IPS DF 6.9 (cell line): ENCODE data around the gene GALNT18.

Source experiments
- DNase-seq: peaks from one replicate; pipeline ENCODE4 v3.0.0-alpha.2; 2013; ENCODE audit warnings: low read depth, low spot score
- H3K27ac ChIP-seq: one replicate; pipeline ENCODE4 v1.5.1; 2013; ENCODE audit warnings: low read length, control low read depth
- H3K27me3 ChIP-seq: 2 replicates; pipeline ENCODE4 v1.6.1; 2013; ENCODE audit warnings: mild to moderate bottlenecking, low read length; ENCODE audit not compliant: control insufficient read depth, insufficient read depth
- H3K36me3 ChIP-seq: 2 replicates; pipeline ENCODE4 v1.6.1; 2013; ENCODE audit warnings: low read length; ENCODE audit not compliant: control insufficient read depth, insufficient read depth
- H3K4me1 ChIP-seq: 2 replicates; pipeline ENCODE4 v1.6.1; 2013; ENCODE audit warnings: low read length; ENCODE audit not compliant: control insufficient read depth, insufficient read depth
- H3K4me3 ChIP-seq: 2 replicates; pipeline ENCODE4 v1.5.1; 2013; ENCODE audit warnings: mild to moderate bottlenecking, low read length
- H3K9me3 ChIP-seq: 2 replicates; pipeline ENCODE4 v1.6.1; 2013; ENCODE audit warnings: low read length, inconsistent platforms; ENCODE audit not compliant: control insufficient read depth, insufficient read depth
- WGBS: extraction: QIAGEN DNeasy Blood & Tissue Kit; methylation state at CpG from one replicate; pipeline ENCODE4 v1.1.7; 2013; ENCODE audit warnings: mixed read lengths, missing lambda C conversion rate; ENCODE audit not compliant: insufficient read length, insufficient coverage; 5-methylcytosine and 5-hydroxymethylcytosine counted together

Gene GALNT18

DNA sequence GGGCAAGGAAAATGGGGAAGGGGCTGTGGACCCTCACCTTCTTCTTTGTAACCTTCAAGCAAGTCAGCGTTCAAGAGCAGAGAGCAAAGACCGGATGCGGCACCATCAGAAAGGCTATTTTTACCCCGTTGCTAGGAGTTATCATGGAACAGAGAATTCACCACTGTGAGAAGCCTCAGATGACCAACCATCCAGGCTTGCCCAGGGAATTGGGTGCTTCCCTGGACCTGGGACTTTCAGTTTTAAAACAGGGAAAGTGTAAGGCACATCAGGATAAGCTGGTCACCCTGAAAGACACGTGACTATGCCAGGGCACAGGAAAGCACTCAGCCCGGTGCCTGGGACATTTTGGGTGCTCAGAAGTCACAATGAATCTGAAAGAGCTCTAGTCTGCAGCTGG lies 10.4 kb downstream of the GALNT18 start:
- DNase-seq: no peak
- Histone ChIP-seq H3K4me3 (no peak overlapping the region), H3K4me1 (peaks cover 2% of the 10 kb centered on the region; the same call in 1 of the 2 replicates), H3K9me3 (no peaks in the 10 kb centered on the region), H3K27me3 (no peaks in the 10 kb centered on the region), H3K36me3 (no peaks in the 10 kb centered on the region), H3K27ac (no peak overlapping the region)
- WGBS: no CpG with 5 or more reads among the region's 6 CpGs

DNA sequence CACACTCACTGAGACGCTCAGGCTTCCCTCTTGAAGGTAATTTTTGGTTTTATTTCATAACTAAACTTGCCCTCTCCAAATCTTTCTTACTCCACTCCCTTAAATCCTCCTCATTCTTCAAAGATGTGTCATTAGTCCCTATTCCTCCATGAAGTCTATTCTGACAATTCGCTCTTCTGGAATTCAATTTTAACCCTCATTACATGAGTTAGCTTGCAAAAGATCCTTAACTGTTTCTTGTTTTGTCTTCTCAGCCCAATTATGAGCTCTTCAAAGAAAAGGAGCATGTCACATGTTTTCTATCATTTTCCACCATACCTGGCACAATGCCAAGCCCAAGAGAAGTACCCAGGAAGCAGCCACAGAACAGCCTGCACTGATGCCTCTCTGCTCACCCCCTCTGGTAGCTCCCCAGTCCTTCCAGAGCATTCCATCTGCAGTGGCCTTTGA lies 13.0 kb downstream of the GALNT18 start:
- Histone ChIP-seq H3K9me3 (no peaks in the 10 kb centered on the region), H3K27me3 (no peaks in the 10 kb centered on the region), H3K4me1 (peaks cover 2% of the 10 kb centered on the region; the same call in 1 of the 2 replicates), H3K36me3 (no peaks in the 10 kb centered on the region), H3K4me3 (no peak overlapping the region), H3K27ac (no peak overlapping the region)
- no CpG with 5 or more reads among the region's 2 CpGs for WGBS
- DNase-seq: no peak

DNA sequence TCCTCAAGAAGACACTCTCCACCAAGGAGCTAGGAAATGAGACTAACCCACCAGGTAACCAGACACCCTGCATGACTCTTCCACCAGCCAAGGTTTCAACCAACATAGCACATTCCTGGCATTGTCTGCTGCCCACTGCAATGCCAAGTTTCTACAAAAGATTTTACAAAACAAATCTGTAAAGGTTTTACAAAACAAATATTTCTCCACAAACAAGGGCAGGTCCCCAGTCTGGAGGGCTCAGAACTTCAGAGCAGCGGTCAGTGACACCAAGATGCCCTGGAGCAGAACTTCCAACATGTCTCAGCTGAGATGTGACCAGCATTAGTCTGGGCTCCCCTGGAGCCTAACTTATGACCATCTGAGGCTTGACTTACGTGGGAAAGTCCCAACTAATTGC lies 14.0 kb downstream of the GALNT18 start:
- Histone ChIP-seq H3K9me3 (no peaks in the 10 kb centered on the region), H3K4me1 (peaks cover 2% of the 10 kb centered on the region; the same call in 1 of the 2 replicates), H3K27me3 (no peaks in the 10 kb centered on the region), H3K36me3 (no peaks in the 10 kb centered on the region), H3K27ac (no peak overlapping the region), H3K4me3 (no peak overlapping the region)
- DNase-seq: no peak
- no CpG with 5 or more reads among the region's 2 CpGs for WGBS

DNA sequence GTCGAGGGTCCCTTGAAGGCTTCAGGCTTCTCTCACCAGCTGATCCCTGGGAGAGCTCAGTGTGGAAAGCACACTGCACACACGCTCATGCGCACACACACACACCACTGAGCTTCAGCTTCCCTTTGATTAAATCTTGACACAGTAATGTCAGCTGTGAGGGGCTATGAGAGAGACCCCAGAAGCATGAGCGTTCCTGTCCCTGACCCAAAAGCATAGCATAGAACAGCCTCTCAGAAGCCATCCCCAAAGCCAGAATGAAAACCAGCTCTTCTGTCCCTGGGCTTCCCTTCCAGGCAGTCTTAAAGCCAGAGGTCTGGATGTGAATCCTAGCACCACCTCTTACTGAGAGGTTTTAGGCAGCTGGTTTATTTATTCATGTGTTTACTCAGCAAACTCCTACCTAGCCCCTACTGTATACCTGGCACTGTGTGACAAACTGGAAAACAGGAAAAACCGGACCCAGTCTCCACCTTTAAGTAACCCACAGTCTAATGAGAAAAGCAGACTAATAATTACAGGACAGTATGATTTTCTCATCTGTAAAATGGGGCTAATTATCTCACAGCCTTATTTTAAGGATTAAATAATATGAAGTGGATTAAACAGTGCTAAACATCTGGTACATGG lies 15.9 kb downstream of the GALNT18 start:
- DNase-seq: no peak
- Histone ChIP-seq H3K27me3 (no peaks in the 10 kb centered on the region), H3K36me3 (no peaks in the 10 kb centered on the region), H3K9me3 (no peaks in the 10 kb centered on the region), H3K27ac (no peak overlapping the region), H3K4me1 (peaks cover 2% of the 10 kb centered on the region; the same call in 1 of the 2 replicates), H3K4me3 (no peak overlapping the region)
- no CpG with 5 or more reads among the region's 5 CpGs for WGBS

DNA sequence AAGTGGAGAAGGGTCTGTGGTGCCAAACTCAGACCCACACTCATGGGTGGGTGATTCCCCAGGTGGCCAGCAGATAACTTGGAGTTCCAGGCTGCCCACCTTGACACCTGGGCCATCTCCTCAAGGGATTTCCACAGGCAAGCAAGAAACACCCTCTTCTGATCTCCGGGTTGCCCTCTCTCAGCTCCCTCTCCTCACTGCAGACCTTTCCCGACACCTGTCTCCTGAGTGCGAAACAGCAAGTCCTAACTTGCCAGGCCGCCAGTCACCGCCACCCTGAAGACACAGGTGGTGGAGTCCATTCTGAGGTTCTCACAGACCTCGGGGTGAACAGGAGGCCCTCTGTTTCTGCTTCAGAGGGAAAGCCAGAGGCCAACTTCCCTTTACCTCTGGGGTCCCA lies 16.6 kb downstream of the GALNT18 start:
- Histone ChIP-seq H3K27ac (no peak overlapping the region), H3K36me3 (no peaks in the 10 kb centered on the region), H3K4me1 (peaks cover 2% of the 10 kb centered on the region; the same call in 1 of the 2 replicates), H3K27me3 (no peaks in the 10 kb centered on the region), H3K4me3 (no peak overlapping the region), H3K9me3 (no peaks in the 10 kb centered on the region)
- WGBS: no CpG with 5 or more reads among the region's 6 CpGs
- no peak for DNase-seq

DNA sequence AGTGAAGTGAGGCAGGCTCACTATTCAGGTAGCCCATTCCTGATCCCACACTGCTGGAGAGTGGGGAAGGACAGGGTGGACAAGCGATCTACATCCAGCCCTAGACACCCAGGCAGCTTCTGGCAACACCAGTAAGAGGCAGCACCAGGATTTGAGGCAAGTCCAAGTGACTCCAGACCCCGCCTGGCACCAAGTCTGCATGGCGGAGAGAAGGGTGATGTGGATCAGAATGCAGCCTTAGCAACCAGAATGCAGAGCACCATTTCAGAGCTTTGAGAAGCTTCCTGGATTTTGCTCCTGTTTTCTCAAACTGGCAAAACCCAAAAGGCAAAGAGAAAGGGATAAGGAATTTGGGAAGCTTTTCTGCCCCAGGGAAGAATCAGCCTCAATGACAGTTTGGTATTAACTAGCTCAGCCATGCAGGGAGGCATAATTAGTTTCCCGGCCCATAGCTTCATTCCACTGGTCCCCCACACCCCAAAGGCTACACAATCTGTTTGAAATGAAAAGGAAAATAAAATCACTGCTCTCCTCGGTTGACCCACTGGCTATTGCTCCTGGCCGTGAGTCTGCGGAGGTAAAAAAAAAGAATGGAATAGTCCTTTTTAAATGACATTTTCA lies 17.3 kb downstream of the GALNT18 start:
- WGBS: no CpG with 5 or more reads among the region's 7 CpGs
- Histone ChIP-seq H3K27me3 (no peaks in the 10 kb centered on the region), H3K27ac (no peak overlapping the region), H3K36me3 (no peaks in the 10 kb centered on the region), H3K4me3 (no peak overlapping the region), H3K9me3 (no peaks in the 10 kb centered on the region), H3K4me1 (peaks cover 2% of the 10 kb centered on the region; the same call in 1 of the 2 replicates)
- DNase-seq: no peak

DNA sequence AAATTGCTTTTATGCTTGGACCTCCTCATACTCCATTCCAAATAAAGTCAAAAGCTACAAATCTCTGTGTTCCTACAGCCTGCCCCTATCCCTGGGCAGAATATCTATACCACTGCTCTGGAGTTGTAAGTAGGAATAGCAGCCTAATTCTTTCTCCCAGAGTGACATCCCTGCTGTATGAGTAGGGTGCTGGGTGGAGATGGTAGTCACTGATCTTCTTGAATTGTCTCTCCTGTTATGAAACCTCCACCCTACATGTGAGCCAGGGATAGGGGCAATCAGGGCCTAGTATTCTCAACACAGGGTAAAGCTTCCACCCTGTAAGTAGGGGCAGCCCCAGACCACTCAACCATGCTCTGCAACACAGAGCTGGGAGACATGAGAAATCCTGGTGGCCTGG lies 19.8 kb downstream of the GALNT18 start:
- no peak overlapping the region for H3K27ac ChIP-seq
- no peaks in the 10 kb centered on the region for H3K27me3 ChIP-seq
- no peaks in the 10 kb centered on the region for H3K4me1 ChIP-seq
- no peak for DNase-seq
- no peaks in the 10 kb centered on the region for H3K36me3 ChIP-seq
- H3K4me3 ChIP-seq: no peak overlapping the region
- H3K9me3 ChIP-seq: no peaks in the 10 kb centered on the region

DNA sequence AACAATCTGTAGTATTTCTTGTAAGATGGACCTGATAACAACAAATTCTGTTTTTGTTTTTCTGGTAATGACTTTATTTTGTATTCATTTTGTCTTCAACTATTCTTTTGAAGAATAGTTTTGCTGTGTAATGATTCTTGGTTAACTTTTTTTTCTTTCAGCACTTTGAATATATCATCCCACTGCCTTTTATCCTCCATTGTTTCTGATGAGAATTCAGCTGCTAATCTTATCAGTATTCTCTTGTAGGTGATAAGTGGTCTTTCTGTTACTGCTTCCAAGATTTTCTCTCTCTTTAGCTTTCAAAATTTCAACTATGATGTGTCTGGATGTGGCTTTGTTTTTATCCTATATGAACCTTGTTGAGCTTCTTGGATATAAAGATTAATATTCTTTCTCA lies 21.5 kb downstream of the GALNT18 start:
- Histone ChIP-seq H3K36me3 (no peaks in the 10 kb centered on the region), H3K4me3 (no peak overlapping the region), H3K4me1 (no peaks in the 10 kb centered on the region), H3K27me3 (no peaks in the 10 kb centered on the region), H3K27ac (no peak overlapping the region), H3K9me3 (no peaks in the 10 kb centered on the region)
- DNase-seq: no peak

DNA sequence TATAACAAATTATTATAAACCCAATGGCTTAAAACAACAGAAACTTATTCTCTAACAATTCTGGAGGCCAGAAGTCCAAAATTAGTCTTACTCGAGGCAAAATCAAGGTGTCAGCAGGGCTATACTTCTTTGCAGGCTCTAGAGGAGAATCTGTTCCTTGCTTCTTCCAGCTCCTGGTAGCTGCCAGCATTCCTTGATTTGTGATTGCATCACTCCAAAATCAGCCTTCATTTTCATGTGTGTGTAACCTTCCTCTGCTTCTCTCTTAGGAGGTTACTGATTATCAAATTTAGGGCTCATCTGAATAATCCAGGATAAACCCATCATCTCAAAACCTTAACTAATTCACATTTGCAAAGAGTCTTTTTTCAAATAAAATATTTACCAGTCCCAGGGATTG lies 23.6 kb downstream of the GALNT18 start:
- Histone ChIP-seq H3K36me3 (no peaks in the 10 kb centered on the region), H3K4me1 (no peaks in the 10 kb centered on the region), H3K9me3 (no peaks in the 10 kb centered on the region), H3K4me3 (no peak overlapping the region), H3K27me3 (no peaks in the 10 kb centered on the region), H3K27ac (no peak overlapping the region)
- DNase-seq: no peak
- WGBS: no CpG with 5 or more reads among the region's 1 CpG

DNA sequence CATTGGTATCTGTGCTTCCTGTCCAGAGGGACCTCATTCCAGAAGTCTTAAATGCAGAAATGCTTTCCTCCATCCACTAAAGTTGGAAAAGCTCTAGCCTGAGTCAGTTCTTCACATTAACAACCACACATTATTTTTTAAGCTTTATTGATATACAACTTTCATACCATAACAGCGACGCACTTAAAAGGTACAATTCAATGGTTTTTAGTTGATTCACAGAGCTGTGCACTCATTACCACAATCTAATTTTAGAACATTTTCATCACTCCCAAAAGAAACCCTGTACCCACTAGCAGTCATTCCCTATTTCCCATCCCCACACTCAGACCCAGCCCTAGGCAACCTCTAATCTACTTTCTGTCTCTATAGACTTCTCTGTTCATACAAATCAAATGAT lies 27.6 kb downstream of the GALNT18 start:
- Histone ChIP-seq H3K27me3 (no peaks in the 10 kb centered on the region), H3K4me1 (no peaks in the 10 kb centered on the region), H3K9me3 (no peaks in the 10 kb centered on the region), H3K36me3 (no peaks in the 10 kb centered on the region), H3K4me3 (no peak overlapping the region), H3K27ac (no peak overlapping the region)
- DNase-seq: no peak
- WGBS: 100% methylated on average over 1 of the region's 2 CpGs

DNA sequence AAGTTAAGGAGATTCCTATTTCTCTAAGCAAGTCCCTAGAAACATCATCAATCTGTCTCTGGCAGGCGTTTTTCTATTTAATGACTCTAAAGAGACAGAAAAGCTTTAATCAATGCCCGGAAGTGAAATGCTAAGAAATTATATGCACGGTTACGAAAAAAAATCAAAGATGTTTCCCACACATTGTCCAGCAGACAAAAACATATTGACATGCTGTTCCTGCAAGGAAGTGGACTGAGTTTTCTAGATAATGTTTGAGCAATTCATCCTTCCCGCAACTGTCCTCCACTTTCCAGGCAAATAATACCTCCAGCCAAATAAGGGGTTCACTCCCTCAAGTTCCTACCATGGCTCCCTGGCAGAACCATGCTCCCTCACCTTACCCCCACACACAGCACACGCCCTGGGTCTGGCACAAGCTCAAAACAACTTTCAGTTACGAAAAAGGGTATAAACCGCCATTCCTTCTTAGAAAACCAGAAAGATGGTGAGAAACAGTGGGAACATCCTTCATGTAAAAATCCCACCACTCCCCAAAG lies 29.6 kb downstream of the GALNT18 start:
- Histone ChIP-seq H3K27me3 (no peaks in the 10 kb centered on the region), H3K36me3 (no peaks in the 10 kb centered on the region), H3K9me3 (no peaks in the 10 kb centered on the region), H3K4me1 (no peaks in the 10 kb centered on the region; the same call in 1 of the 2 replicates), H3K27ac (no peak overlapping the region), H3K4me3 (no peak overlapping the region)
- no CpG with 5 or more reads among the region's 8 CpGs for WGBS
- DNase-seq: no peak
